Liver (tissue), 9 donors: ENCODE results near the gene SAMSN1. TPM values are rescaled to one million over a fixed set of nuclear protein-coding genes. Genes with fewer than 3 reads are reported as not detected.

ENCODE experiments used
- DNase-seq: peaks from one replicate; pipeline ENCODE4 v3.0.0-alpha.2; 2017; ENCODE audit warnings: low spot score
- H3K27ac ChIP-seq, 2 donors: one replicate each; pipeline ENCODE4 v1.7.0; 2013; ENCODE audit warnings: inconsistent platforms in 2 of 2, low read length in 2 of 2, control low read depth in 1 of 2, low read depth in 1 of 2, mild to moderate bottlenecking in 1 of 2
- H3K27me3 ChIP-seq, 4 donors: one replicate each; pipeline versions ENCODE4 v1.6.1 to v1.7.0; 2013; ENCODE audit warnings: low read length in 3 of 4, inconsistent platforms in 1 of 4, mild to moderate bottlenecking in 1 of 4, moderate library complexity in 1 of 4; ENCODE audit not compliant: control insufficient read depth in 4 of 4, insufficient read depth in 4 of 4
- H3K36me3 ChIP-seq, 4 donors: one replicate each; pipeline versions ENCODE4 v1.6.1 to v1.7.0; 2013; ENCODE audit warnings: low read length in 3 of 4, mild to moderate bottlenecking in 3 of 4, low read depth in 1 of 4, moderate library complexity in 1 of 4; ENCODE audit not compliant: control insufficient read depth in 4 of 4, insufficient read depth in 3 of 4
- H3K4me1 ChIP-seq, 4 donors: one replicate each; pipeline versions ENCODE4 v1.6.1 to v1.7.0; 2013; ENCODE audit warnings: low read length in 3 of 4, mild to moderate bottlenecking in 3 of 4, moderate library complexity in 1 of 4; ENCODE audit not compliant: control insufficient read depth in 4 of 4, insufficient read depth in 4 of 4
- H3K4me3 ChIP-seq, 3 donors: one replicate each; pipeline versions ENCODE4 v1.6.1 to v1.7.0; 2013; ENCODE audit warnings: low read length in 3 of 3, control low read depth in 1 of 3, low read depth in 1 of 3, mild to moderate bottlenecking in 1 of 3
- H3K9ac ChIP-seq, 2 donors: one replicate each; pipeline ENCODE4 v1.7.0; 2013; ENCODE audit warnings: low read length in 2 of 2, mild to moderate bottlenecking in 2 of 2, moderate library complexity in 2 of 2, control low read depth in 1 of 2, low read depth in 1 of 2
- H3K9me3 ChIP-seq, 4 donors: one replicate each; pipeline versions ENCODE4 v1.6.1 to v1.7.0; 2013; ENCODE audit warnings: low read length in 3 of 4; ENCODE audit not compliant: control insufficient read depth in 4 of 4
- EGR1 ChIP-seq, 2 donors: IDR thresholded peaks; 2 replicates each; pipeline ENCODE4 v1.6.1; 2016 to 2018; ENCODE audit warnings: antibody characterized with exemption in 2 of 2, low read depth in 2 of 2
- FOXA1 ChIP-seq: IDR thresholded peaks from 2 replicates; pipeline ENCODE4 v1.6.1; 2016; ENCODE audit warnings: antibody characterized with exemption
- FOXA2 ChIP-seq: IDR thresholded peaks from 2 replicates; pipeline ENCODE4 v1.6.1; 2016; ENCODE audit warnings: antibody characterized with exemption
- GABPA ChIP-seq, 2 donors: IDR thresholded peaks in 1 of 2; conservative IDR thresholded peaks in 1 of 2; 2 replicates each; pipeline ENCODE4 v1.6.1; 2016; ENCODE audit warnings: antibody characterized with exemption in 2 of 2, mild to moderate bottlenecking in 1 of 2, moderate library complexity in 1 of 2
- HNF4A ChIP-seq, 2 donors: conservative IDR thresholded peaks; 2 replicates each; pipeline ENCODE4 v1.6.1; 2016; ENCODE audit warnings: antibody characterized with exemption in 2 of 2, mild to moderate bottlenecking in 2 of 2
- HNF4G ChIP-seq: IDR thresholded peaks from 2 replicates; pipeline ENCODE4 v1.6.1; 2016; ENCODE audit warnings: antibody characterized with exemption
- JUND ChIP-seq, 2 donors: IDR thresholded peaks; 2 replicates each; pipeline ENCODE4 v1.6.1; 2016; ENCODE audit warnings: antibody characterized with exemption in 2 of 2
- MAX ChIP-seq: IDR thresholded peaks from 2 replicates; pipeline ENCODE4 v1.6.1; 2016; ENCODE audit warnings: antibody characterized with exemption
- NR2F2 ChIP-seq: IDR thresholded peaks from 2 replicates; pipeline ENCODE4 v1.6.1; 2016; ENCODE audit warnings: antibody characterized with exemption
- RAD21 ChIP-seq, 2 donors: IDR thresholded peaks; 2 replicates each; pipeline ENCODE4 v1.6.1; 2016; ENCODE audit warnings: antibody characterized with exemption in 2 of 2, mild to moderate bottlenecking in 2 of 2
- RXRA ChIP-seq, 2 donors: IDR thresholded peaks; 2 replicates each; pipeline ENCODE4 v1.6.1; 2017 to 2018; ENCODE audit warnings: antibody characterized with exemption in 2 of 2, mild to moderate bottlenecking in 1 of 2
- TAF1 ChIP-seq: conservative IDR thresholded peaks from 2 replicates; pipeline ENCODE4 v1.6.1; 2016; ENCODE audit warnings: antibody characterized with exemption, mild to moderate bottlenecking
- YY1 ChIP-seq: IDR thresholded peaks from 2 replicates; pipeline ENCODE4 v1.6.1; 2016; ENCODE audit warnings: antibody characterized with exemption, mild to moderate bottlenecking
- WGBS: extraction: QIAGEN DNeasy Blood & Tissue Kit; methylation state at CpG from one replicate; pipeline ENCODE4 v1.1.7; 2013; 5-methylcytosine and 5-hydroxymethylcytosine counted together
- polyA plus RNA-seq, 2 donors: library from polyadenylated mRNA; stranded (reverse) in 1 of 2; unstranded in 1 of 2; fragments of 200-250 nt in 1 of 2; fragments of >200 nt in 1 of 2; fragmentation: Nextera tagmentation in 1 of 2; extraction: Ambion mirVana in 1 of 2; gene quantifications; one replicate each; pipeline versions ENCODE4 v1.2.1 to v1.2.3, GENCODE V29; 2013 to 2015
- total RNA-seq, 2 donors: library from RNA; depleted of rRNA; stranded (reverse); fragments of >200 nt; gene quantifications; one replicate each; pipeline ENCODE4 v1.2.3, GENCODE V29; 2014
- donor health status: healthy.
- donor health status: healthy.
- donor health status: healthy.
- donor health status: healthy.
- donor health status: healthy.

SAMSN1 gene
- total and polyA plus RNA-seq, 4 donors: 2.2 to 9.0 (median 3.4) TPM

- 68% methylated on average over 5 of the region's 5 CpGs for WGBS
- H3K4me3 ChIP-seq: no peak overlapping the region
These were observed 2.1 kb downstream of the SAMSN1 start for GRCh38 chr21:14543983-14544382.

GRCh38 chr21:14542638-14543037, 3.5 kb downstream of the SAMSN1 start:
- no peaks in the 10 kb centered on the region for H3K9me3 ChIP-seq
- no peaks in the 10 kb centered on the region for H3K27me3 ChIP-seq
- no peak for DNase-seq
- TF ChIP-seq HNF4G (no peak), RXRA (IDR thresholded peaks at IDR 0.05) (no peak), GABPA (IDR thresholded peaks at IDR 0.05 in 1 of 2, conservative IDR thresholded peaks at IDR 0.05 in 1 of 2) (no peak), JUND (IDR thresholded peaks at IDR 0.05) (no peak), FOXA1 (no peak), YY1 (no peak)
- H3K27ac ChIP-seq: no peak overlapping the region
- H3K36me3 ChIP-seq: no peaks in the 10 kb centered on the region
- H3K4me1 ChIP-seq: no peaks in the 10 kb centered on the region
- H3K4me3 ChIP-seq: peak overlapping the region in 1 of 3 donors; percentile 1
- H3K9ac ChIP-seq: no peak overlapping the region

More at GRCh38 chr21:14543983-14544382, 2.1 kb downstream of the SAMSN1 start:
- TF ChIP-seq HNF4A (conservative IDR thresholded peaks at IDR 0.05) (no peak), JUND (IDR thresholded peaks at IDR 0.05) (no peak), NR2F2 (no peak), FOXA2 (no peak), FOXA1 (no peak), HNF4G (no peak), RAD21 (IDR thresholded peaks at IDR 0.05) (no peak)
- no peak overlapping the region for H3K27ac ChIP-seq
- H3K4me1 ChIP-seq: no peaks in the 10 kb centered on the region
- H3K27me3 ChIP-seq: no peaks in the 10 kb centered on the region
- DNase-seq: no peak
- H3K9me3 ChIP-seq: no peaks in the 10 kb centered on the region
- no peak overlapping the region for H3K9ac ChIP-seq
- H3K36me3 ChIP-seq: no peaks in the 10 kb centered on the region

GRCh38 chr21:14541841-14542490, 4.1 kb downstream of the SAMSN1 start:
- 64% methylated on average over 8 of the region's 8 CpGs for WGBS
- Histone ChIP-seq H3K27me3 (no peaks in the 10 kb centered on the region), H3K27ac (no peak overlapping the region), H3K36me3 (no peaks in the 10 kb centered on the region), H3K9ac (peak overlapping the region in 1 of 2 donors; percentile 56), H3K9me3 (no peaks in the 10 kb centered on the region), H3K4me3 (no peak overlapping the region), H3K4me1 (no peaks in the 10 kb centered on the region)
- DNase-seq: no peak
- TF ChIP-seq FOXA1: no peak
- no peak for TF ChIP-seq EGR1 (IDR thresholded peaks at IDR 0.05; ENCODE audit: low read depth in 2 of 2)
- TF ChIP-seq MAX: no peak
- TF ChIP-seq TAF1: no peak
- TF ChIP-seq YY1: no peak

- Histone ChIP-seq H3K4me3 (no peak overlapping the region), H3K9me3 (peaks cover 0 to 2% (median 0%) of the 10 kb centered on the region in 4 donors), H3K27ac (no peak overlapping the region), H3K27me3 (no peaks in the 10 kb centered on the region), H3K36me3 (no peaks in the 10 kb centered on the region), H3K4me1 (no peaks in the 10 kb centered on the region), H3K9ac (no peak overlapping the region)
- no peak for DNase-seq
- no peak for TF ChIP-seq FOXA1
These were observed 7.6 kb downstream of the SAMSN1 start for GRCh38 chr21:14538483-14538882.
